ENCODE data around the gene ARHGEF40. TPM values are rescaled to one million over a fixed set of nuclear protein-coding genes. Genes with fewer than 3 reads are reported as not detected.

Gene ARHGEF40
- total RNA-seq, 1 experiment from 2014 or later, result 3.6 TPM

DNA sequence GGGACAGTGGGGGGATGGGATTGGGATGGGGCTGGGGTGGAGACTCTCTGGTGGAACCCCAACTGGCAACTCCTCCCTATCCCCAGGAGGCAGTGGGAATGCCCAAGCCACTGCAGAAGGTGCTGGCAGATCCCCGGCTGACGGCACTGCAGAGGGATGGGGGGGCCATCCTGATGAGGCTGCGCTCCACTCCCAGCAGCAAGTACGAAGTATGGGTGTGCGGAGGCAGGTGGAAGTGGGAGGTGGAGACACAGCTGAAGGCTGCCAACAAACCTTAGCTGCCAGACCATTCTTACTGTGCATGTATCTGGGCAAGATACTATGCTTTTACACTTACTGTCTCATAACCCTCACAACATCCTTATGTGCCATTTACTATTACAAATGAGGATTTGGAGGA lies 8.2 kb downstream of the ARHGEF40 start:
- Mint-ChIP-seq H3K36me3 (ENCODE audit: insufficient read depth, unreplicated experiment) (peaks cover 8% of the 10 kb centered on the region), H3K4me3 (ENCODE audit: unreplicated experiment) (no peak overlapping the region), H3K4me1 (ENCODE audit: insufficient read depth, unreplicated experiment) (peaks cover 4% of the 10 kb centered on the region), H3K9me3 (ENCODE audit: unreplicated experiment) (no peaks in the 10 kb centered on the region), H3K27me3 (ENCODE audit: insufficient read depth, unreplicated experiment) (no peaks in the 10 kb centered on the region), H3K27ac (ENCODE audit: low read depth, unreplicated experiment) (no peak overlapping the region)
- no TSS peak for BruUV-seq (replicated peaks)
- DNase-seq (ENCODE audit: unreplicated experiment), result no peak
- TF ChIP-seq CTCF (IDR thresholded peaks at IDR 0.05; ENCODE audit: unreplicated experiment), result no peak
- ChIA-PET POLR2A (no interaction called here), CTCF (interaction anchor here (1.1 to 8.4 kb wide), 3 partner anchors 11 to 64 kb away, joined by 4 to 60 read pairs (median 7); no protein-coding TSS in a partner anchor)
- intact Hi-C loops (cut with micrococcal nuclease), result no loop called here

GRCh38 chr14:21078726-21079125 lies 8.6 kb downstream of the ARHGEF40 start:
- no TSS peak for BruUV-seq (replicated peaks)
- TF ChIP-seq CTCF (IDR thresholded peaks at IDR 0.05; ENCODE audit: unreplicated experiment), result no peak
- Mint-ChIP-seq H3K27ac (ENCODE audit: low read depth, unreplicated experiment) (no peak overlapping the region), H3K36me3 (ENCODE audit: insufficient read depth, unreplicated experiment) (peaks cover 5% of the 10 kb centered on the region), H3K9me3 (ENCODE audit: unreplicated experiment) (no peaks in the 10 kb centered on the region), H3K4me1 (ENCODE audit: insufficient read depth, unreplicated experiment) (no peaks in the 10 kb centered on the region), H3K27me3 (ENCODE audit: insufficient read depth, unreplicated experiment) (no peaks in the 10 kb centered on the region), H3K4me3 (ENCODE audit: unreplicated experiment) (no peak overlapping the region)
- ChIA-PET CTCF (interaction anchor here (0.6 to 8.4 kb wide), 5 partner anchors 11 to 255 kb away, joined by 3 to 60 read pairs (median 4); no protein-coding TSS in a partner anchor), POLR2A (no interaction called here)
- no peak for DNase-seq (ENCODE audit: unreplicated experiment)
- intact Hi-C loops (cut with micrococcal nuclease), result no loop called here

DNA sequence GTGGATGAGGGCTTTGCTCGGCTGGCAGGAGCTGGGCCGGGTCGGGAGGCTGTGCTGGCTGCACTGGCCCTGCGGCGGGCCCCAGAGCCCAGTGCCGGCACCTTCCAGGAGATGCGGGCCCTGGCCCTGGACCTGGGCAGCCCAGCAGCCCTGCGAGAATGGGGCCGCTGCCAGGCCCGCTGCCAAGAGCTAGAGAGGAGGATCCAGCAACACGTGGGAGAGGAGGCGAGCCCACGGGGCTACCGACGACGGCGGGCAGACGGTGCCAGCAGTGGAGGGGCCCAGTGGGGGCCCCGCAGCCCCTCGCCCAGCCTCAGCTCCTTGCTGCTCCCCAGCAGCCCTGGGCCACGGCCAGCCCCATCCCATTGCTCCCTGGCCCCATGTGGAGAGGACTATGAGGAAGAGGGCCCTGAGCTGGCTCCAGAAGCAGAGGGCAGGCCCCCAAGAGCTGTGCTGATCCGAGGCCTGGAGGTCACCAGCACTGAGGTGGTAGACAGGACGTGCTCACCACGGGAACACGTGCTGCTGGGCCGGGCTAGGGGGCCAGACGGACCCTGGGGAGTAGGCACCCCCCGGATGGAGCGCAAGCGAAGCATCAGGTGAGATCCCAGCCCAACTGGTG lies 11.5 kb downstream of the ARHGEF40 start:
- Mint-ChIP-seq H3K9me3 (ENCODE audit: unreplicated experiment) (no peaks in the 10 kb centered on the region), H3K27ac (ENCODE audit: low read depth, unreplicated experiment) (no peak overlapping the region), H3K36me3 (ENCODE audit: insufficient read depth, unreplicated experiment) (peaks cover 5% of the 10 kb centered on the region), H3K4me1 (ENCODE audit: insufficient read depth, unreplicated experiment) (peaks cover 6% of the 10 kb centered on the region), H3K4me3 (ENCODE audit: unreplicated experiment) (no peak overlapping the region), H3K27me3 (ENCODE audit: insufficient read depth, unreplicated experiment) (no peaks in the 10 kb centered on the region)
- intact Hi-C loops (cut with micrococcal nuclease), result no loop called here
- POLR2A ChIA-PET, result interaction anchor here (0.6 kb wide), 1 partner anchor 22 kb away, joined by 6 read pairs; no protein-coding TSS in a partner anchor
- DNase-seq (ENCODE audit: unreplicated experiment), result no peak
- TF ChIP-seq CTCF (IDR thresholded peaks at IDR 0.05; ENCODE audit: unreplicated experiment), result no peak
- CTCF ChIA-PET, result interaction anchor here (0.8 to 8.4 kb wide), 5 partner anchors 11 to 23 kb away, joined by 3 to 60 read pairs (median 5); no protein-coding TSS in a partner anchor
- no TSS peak for BruUV-seq (replicated peaks)

GRCh38 chr14:21083565-21084325 lies 13.6 kb downstream of the ARHGEF40 start:
- Mint-ChIP-seq H3K9me3 (ENCODE audit: unreplicated experiment) (no peaks in the 10 kb centered on the region), H3K36me3 (ENCODE audit: insufficient read depth, unreplicated experiment) (peaks cover 5% of the 10 kb centered on the region), H3K27ac (ENCODE audit: low read depth, unreplicated experiment) (no peak overlapping the region), H3K4me3 (ENCODE audit: unreplicated experiment) (no peak overlapping the region), H3K4me1 (ENCODE audit: insufficient read depth, unreplicated experiment) (peaks cover 8% of the 10 kb centered on the region), H3K27me3 (ENCODE audit: insufficient read depth, unreplicated experiment) (no peaks in the 10 kb centered on the region)
- intact Hi-C loops (cut with micrococcal nuclease), result no loop called here
- no peak for TF ChIP-seq CTCF (IDR thresholded peaks at IDR 0.05; ENCODE audit: unreplicated experiment)
- DNase-seq (ENCODE audit: unreplicated experiment), result no peak
- ChIA-PET POLR2A (interaction anchor here (0.5 to 2.0 kb wide), 3 partner anchors 12 to 61 kb away, joined by 3 to 8 read pairs (median 5); no protein-coding TSS in a partner anchor), CTCF (interaction anchor here (0.5 to 8.4 kb wide), 8 partner anchors 9 to 273 kb away, joined by 3 to 94 read pairs (median 8); partner anchors contain the start of gene ARHGEF40)
- BruUV-seq (replicated peaks), result no TSS peak

Data from MCF 10A (cell line).